NCI-H345 treated with DMSO at 0.1 percent for 48 hours (cell line): ENCODE results near the gene ACVR2B.

Experiments
- DNase-seq: peaks from one replicate; lab custom pipeline; 2025; ENCODE audit not compliant: unreplicated experiment; lab: John Stamatoyannopoulos, UW

The ACVR2B gene

DNA sequence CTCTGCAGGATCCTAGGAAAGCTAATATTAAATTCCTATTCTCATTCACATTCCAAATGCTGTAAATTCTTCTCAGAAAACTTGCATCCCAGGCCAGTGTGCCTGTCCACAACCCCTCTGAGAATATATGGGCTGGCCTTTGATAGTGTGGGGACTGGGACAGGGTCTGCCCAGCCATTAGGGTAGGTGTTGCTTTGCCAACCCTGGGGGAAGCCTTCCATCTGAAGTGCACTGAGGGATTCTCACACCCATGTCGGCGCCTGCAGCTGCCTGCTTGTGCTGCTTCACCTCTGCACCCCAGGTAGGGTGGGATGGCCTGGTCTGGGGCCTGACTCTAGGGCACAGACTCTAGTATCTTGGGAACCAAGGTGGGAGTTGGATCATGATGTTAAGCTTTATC is 27.2 kb downstream of the ACVR2B start:
- DNase-seq: no peak

GRCh38 chr3:38482951-38483350 is 29.3 kb downstream of the ACVR2B start:
- DNase-seq: no peak

- no peak for DNase-seq
Measured at GRCh38 chr3:38487323-38487722, 33.6 kb downstream of the ACVR2B start.

- DNase-seq: no peak
Measured at GRCh38 chr3:38488949-38489348, 35.3 kb downstream of the ACVR2B start.

DNA sequence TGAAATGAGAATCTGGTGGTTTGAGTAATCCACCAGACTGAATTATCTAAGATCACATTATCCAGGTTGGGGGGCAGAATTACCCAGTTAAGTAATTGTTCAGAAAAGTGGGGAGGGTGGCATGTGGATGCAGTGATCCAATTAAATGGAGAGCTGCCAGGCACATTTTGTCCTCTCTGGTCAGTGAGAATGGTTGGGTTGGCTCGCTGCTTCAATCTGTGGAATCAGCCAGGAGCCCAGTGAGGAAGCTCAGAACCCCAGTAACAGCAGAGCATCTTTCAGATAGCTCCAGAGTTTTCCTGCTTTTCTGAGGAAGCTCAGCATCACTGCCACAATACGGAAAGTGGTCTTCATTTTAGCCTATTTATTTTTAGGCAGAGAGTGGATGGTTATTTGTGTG is 36.1 kb downstream of the ACVR2B start:
- DNase-seq: no peak

GRCh38 chr3:38490281-38491030 is 36.8 kb downstream of the ACVR2B start:
- DNase-seq: no peak

DNA sequence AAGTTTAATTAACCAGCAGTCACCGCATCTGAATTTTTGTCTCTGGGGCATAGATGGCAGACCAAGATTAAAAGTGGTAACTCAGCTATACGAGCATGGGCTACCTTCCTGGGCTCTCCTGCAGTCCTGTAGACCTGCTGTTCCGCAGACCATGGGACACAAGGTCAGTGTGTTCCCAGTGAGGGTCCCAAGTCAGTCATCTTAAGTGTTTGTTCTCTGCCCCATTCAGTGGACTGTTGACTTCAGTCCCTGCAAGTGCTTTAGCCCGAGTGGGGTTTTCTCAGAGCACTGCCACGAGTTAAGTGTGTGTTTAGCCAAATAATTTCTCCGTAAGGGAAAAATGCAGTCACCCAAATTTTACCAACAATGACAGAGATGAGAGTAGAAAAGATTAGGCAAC is 37.5 kb downstream of the ACVR2B start:
- no peak for DNase-seq

- DNase-seq: no peak
Measured at GRCh38 chr3:38493031-38493430, 39.3 kb downstream of the ACVR2B start.

DNA sequence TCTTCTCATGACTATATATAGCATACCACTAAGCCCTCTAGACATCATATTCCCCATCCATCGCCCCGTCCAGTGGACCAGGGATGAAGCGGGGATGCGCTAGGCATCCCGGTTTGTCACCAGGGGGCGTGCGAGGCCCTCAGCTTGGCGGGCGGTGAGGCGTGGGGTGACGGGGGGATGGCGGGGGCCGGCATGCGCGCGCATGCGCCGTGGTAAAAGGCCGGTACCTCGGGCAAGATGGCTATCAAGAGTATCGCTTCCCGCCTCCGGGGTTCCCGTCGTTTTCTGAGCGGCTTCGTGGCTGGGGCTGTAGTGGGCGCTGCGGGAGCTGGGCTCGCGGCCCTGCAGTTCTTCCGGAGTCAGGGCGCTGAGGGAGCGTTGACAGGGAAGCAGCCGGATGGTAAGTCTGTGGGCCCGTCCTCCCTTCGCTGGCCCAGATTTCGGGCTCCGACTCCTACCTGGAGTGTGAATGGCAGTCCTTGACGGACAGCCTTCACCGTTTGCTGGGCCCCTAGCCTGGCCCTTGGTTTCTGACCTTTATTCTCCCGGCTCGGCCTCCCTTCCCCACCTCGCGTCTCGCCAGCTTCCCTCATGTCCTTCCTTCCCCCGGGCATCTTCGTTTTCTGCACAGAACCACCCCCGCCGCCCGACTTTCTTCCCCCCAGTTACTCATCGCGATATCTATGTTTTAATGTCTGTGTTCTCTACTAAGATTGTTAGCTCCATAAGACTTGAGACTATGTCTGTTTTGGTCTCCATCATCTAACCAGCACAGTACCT is 42.6 kb downstream of the ACVR2B start, which contains the start of gene EXOG:
TSS of gene EXOG (plus strand) at position 210 of the 780 bp plus-strand sequence. CDS start at position 238, 28 bp downstream.
- peak; percentile 56 for DNase-seq

GRCh38 chr3:38497031-38497430 is 43.3 kb downstream of the ACVR2B start:
- DNase-seq: no peak

DNA sequence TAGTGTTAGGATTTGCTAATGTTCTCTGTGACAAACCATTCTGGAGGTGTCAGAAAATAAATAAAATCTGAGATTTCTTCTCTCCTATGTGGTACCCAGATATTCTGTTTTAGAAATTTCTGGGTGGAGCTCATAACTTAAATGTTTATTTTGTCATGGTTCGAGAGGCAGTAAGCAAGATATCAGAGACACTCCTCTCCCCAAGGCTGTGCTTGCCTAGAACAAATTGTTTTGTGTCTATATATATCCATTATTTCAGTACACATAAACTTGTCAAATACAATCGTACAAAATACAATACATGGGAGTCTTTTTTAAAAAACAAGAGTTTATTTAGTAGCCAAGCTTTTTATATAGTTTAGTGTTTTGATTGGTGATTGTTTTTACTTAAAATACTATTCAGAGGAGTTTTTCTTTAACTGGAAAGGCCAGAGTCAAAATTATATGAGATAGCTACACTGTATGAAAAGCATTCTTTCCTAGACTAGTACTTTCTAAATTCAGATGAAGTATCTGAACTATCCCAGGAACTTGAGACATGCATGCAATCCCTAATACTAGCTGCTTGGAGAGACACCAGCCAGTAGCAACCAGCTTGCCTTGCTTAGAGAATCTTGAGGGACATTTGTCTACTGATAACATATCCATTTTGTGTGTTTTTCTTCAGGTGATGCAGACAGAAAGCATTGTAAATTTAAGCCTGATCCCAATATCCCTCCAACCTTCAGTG is 47.2 kb downstream of the ACVR2B start:
- DNase-seq: no peak

DNA sequence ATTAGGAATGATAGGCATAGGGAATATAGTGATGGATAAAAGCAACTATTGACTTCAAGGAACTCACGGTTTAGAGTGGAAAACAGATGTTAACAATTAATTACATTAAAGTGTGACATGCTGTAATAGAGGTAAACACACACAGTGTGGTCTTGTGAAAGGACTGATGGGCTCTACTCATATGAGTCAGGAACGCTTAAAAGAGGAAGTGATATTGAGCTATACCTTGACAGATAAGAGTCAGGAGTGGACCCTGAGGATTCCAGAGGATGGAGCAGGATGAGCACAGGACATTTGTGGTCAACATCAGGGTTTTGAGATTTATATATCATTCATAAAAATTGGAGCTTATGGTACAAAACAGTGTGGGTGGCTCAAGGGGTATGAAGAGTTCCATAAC is 53.4 kb downstream of the ACVR2B start:
- no peak for DNase-seq

- DNase-seq: no peak
Measured at GRCh38 chr3:38509732-38510131, 56.0 kb downstream of the ACVR2B start.

- DNase-seq: no peak
Measured at GRCh38 chr3:38510631-38511030, 56.9 kb downstream of the ACVR2B start.

DNA sequence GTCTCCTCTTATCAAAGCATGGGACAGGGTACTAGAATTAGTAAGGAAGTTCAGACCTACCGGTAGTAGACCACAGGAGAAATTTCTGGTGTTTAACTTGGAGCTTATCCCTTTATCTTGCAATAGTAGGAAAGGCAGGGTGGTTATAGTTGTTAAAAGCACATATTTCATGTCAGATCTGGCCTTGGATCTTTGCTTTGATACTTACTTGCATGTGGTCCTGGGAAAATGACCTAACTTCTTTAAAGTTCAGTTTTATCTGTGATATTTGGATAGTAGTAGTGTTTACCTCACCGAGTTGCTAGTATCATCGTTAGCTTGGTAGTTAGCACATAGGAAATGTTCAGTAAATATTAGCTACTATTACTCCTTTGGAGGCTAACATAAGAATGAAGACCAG is 57.9 kb downstream of the ACVR2B start:
- DNase-seq: no peak

DNA sequence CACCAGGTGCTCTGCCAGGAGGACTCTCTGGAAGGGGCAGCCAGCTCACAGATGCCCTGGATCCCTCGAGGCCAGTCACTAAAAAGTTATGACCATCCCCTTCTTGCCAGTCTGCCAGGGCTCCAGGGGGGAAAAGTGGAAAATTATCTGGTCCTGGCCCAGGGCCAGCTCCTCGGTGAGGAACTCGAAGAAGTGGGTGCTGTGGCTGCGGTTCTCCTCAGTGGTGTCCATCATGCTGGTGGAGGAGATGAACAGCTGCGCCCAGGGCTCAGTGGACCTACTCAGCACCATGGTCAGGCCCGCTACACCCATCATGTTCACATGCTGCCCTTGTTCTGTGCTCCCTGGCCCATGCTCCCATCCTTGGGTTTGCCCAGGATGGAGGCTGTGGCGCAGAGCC is 61.7 kb downstream of the ACVR2B start:
- no peak for DNase-seq

DNA sequence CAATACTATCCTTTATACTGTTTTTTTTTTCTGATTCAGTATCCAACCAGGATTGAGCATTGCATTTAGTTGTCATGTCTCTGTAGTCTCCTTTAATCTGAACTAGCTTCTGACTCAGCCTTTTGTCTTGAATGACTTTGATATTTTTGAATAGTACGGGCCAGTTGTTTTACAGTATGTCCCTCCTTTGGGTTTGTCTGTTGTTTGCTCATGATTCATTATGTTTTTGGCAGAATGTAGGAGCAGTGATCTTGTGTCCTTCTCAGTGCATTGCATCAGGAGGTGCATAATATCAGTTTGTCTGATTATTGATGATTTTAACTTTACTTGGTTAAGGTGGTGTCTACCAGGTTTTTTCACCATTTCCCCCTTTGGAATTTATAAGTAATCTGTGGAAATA is 63.0 kb downstream of the ACVR2B start:
- no peak for DNase-seq

DNA sequence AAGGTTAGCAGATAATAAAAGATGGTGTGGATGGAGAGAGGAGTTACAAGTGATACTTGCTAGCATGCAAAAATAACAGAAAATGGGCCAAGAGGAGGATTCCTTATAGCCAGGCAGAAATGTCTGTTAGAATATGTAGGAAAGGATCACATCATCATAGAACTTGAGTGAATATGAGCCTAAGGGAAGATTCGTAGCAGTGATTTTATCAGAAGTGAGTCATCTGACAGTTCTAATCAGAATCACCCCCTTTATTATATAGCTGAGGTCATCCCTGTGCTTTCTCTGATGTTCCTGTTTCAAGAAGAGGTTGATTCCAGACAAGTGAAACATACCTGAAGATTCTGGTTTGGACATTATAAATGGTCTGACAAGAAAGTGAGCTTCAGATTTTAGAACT is 65.3 kb downstream of the ACVR2B start:
- DNase-seq: no peak

DNA sequence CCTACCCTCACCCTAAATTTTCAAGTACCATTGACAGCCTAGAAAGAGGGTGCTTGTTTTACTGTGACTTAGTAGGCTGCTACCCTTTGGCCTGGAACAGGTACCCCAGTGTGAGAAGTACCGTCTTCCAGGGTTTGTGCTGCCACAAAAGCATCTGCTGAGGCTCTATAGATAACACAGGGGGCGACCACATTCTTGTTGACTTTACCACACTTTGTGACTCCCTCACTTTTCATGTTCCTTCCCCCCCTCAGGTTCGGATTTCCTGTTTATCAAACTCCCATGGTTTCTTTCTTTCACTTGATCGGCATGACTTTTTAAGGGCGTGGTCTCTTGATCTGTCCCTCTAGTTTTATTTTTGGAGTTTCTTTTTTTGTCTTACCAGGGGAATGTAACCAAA is 66.0 kb downstream of the ACVR2B start:
- DNase-seq: no peak

GRCh38 chr3:38521391-38521987 is 67.8 kb downstream of the ACVR2B start:
- peak; percentile 42 for DNase-seq

GRCh38 chr3:38522002-38522401 is 68.3 kb downstream of the ACVR2B start:
- no peak for DNase-seq
